Measurements from ENCODE around the gene CHTOP. TPM values are rescaled to one million over a fixed set of nuclear protein-coding genes. Genes with fewer than 3 reads are reported as not detected.
A peak's percentile ranks its signal among the peaks of the same experiment; 100 is the strongest.
"Not testable (repeated sequence)": the region's sequence is repeated elsewhere in the genome, so short reads cannot be mapped to it uniquely, and the experiment has no call there.

CHTOP gene
- total RNA-seq, 1 donor from 2014 or later: 66.3 TPM

DNA sequence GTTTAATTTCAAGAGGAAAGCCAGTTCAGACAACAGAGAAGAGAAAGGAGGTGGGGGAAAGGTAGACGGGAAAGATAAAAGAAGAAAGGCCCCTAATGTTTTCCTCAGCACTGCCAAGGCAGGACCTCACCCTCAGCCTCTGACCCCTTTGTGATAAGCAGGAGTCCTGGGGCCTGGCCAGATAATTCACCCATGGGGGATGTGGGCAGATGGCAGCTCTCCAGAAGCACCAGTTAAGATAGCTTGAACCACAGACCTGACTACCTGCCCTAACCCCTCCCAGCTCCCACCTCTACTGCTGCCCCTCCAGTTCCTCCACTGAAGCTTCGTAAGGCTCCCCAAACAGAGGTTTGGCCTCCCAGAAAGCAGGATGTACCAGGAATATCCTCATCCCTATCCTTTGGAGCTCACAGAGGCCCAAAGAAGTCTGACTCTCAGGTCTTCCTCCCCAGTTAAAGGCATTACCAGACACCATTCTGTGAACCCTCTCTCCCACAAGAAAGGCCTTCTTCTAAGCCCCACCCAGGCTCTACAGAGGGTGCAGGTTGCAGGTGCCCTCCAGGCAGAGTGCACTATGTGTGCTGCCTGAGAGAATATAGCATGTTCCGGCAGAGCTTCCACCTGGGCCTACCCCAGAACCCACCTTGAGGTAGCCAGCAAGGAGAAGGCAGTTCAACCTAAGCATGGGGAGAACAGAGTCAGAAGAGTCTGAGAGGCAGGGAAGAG, 15.4 kb downstream of the CHTOP start:
- DNase-seq (ENCODE audit: low spot score) (no peak), ATAC-seq (no peak)
- intact Hi-C loops (cut with DNase I): no loop called here

- ATAC-seq (no peak), DNase-seq (ENCODE audit: low spot score) (no peak)
- intact Hi-C loops (cut with DNase I): no loop called here
These were observed 16.0 kb downstream of the CHTOP start for GRCh38 chr1:153649863-153650235.

DNA sequence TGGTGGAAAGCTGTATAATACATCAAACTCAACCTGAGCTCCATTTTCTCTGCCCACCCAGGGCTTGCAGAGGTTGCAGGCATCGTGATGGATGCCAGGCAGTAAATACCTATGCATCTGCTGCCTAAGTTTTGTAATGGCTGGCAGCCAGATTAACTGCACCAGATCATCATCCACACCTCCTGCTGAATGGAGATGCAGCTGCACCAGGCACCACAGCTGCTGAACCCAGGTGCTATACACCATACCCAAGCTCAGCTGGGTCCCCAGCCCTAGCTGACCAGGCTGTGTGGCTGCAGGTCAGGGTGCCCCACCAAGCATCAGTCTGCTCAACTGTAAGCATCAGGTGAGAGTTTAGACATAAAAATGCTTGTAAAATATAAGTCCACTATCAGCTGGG, 17.9 kb downstream of the CHTOP start:
- DNase-seq (ENCODE audit: low spot score) (no peak), ATAC-seq (no peak)
- intact Hi-C loops (cut with DNase I): no loop called here

DNA sequence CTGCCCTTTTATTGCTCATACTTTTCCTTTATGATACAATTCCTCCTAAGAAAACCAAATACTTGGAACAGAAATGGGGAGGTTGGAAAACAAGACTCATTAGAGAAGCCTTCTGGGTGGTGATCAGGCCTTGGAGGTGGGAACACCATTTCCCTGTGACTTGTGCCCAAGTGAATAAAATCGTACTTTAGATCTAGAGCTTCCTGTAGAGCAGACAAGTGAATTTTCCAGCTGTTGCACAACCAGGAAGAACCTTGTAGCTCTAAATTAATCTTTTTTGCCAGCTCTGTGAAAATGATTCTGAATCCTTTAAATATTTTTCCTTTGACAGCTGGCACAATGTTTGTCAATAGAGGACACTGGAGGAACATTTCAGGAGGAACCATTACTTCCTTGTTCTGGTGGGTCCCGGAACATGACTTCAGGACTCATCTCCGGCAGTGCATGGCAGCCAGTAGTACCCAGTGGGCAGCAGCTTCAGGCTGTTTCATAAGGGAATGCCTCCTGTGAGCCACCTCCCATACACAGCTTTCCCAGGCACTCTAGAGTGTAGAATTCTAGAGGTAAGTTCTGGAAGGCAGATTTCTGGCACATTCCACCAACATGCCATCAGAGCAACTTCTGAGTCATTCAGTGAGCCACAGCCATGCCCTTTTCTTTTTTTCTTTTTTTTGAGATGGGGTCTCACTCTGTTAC, 19.1 kb downstream of the CHTOP start:
- DNase-seq (ENCODE audit: low spot score) (no peak), ATAC-seq (no peak)
- intact Hi-C loops (cut with DNase I): no loop called here

- intact Hi-C loops (cut with DNase I): no loop called here
- ATAC-seq: no peak
- no peak for DNase-seq (ENCODE audit: low spot score)
These were observed 21.5 kb downstream of the CHTOP start for GRCh38 chr1:153655333-153655732.

DNA sequence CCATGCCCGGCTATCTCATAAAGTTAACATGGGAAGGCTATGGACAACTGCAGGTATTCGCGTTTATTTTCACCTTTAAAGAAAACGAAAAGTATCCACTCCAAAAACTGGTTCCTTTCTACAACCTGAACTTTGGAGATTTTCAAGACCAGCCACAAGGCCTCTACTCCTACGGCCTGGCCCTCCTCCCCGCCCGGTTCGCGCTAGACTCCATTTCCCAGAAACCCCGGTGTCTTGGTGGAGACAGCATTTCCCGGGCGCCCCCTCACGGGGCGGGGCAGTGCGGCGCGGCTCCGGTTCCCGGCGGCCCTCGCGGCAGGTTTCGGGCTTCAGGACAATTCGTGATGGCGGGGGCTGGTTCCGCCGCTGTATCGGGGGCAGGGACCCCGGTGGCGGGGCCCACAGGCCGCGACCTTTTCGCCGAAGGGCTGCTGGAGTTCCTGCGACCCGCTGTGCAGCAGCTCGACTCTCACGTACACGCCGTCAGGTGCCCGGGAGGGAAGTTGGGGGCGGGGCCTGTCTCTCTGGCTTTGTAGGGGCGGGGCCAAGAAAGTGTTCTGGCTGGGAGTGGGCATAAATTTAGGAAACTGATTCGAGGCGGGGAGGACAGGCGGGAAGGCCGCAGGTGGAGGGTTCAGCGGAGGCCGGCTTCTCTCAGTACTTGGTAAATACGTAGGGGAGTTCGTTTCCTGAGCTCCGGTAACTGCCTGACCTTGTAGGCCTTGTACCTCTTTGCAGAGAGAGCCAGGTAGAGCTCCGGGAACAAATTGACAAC, 24.7 kb downstream of the CHTOP start, which contains the start of gene SNAPIN:
Gene SNAPIN (plus strand): TSS at position 304 of the 775 bp plus-strand sequence. CDS start 41 bp downstream, at position 345.
- DNase-seq (ENCODE audit: low spot score): peak; percentile 95
- peak; percentile 98 for ATAC-seq
- intact Hi-C loops (cut with DNase I): no loop called here

- intact Hi-C loops (cut with DNase I): no loop called here
- no peak for ATAC-seq
- no peak for DNase-seq (ENCODE audit: low spot score)
These were observed 25.3 kb downstream of the CHTOP start for GRCh38 chr1:153659175-153659534.

- intact Hi-C loops (cut with DNase I): no loop called here
- DNase-seq (ENCODE audit: low spot score) (no peak), ATAC-seq (no peak)
These were observed 25.8 kb downstream of the CHTOP start for GRCh38 chr1:153659656-153660055.

DNA sequence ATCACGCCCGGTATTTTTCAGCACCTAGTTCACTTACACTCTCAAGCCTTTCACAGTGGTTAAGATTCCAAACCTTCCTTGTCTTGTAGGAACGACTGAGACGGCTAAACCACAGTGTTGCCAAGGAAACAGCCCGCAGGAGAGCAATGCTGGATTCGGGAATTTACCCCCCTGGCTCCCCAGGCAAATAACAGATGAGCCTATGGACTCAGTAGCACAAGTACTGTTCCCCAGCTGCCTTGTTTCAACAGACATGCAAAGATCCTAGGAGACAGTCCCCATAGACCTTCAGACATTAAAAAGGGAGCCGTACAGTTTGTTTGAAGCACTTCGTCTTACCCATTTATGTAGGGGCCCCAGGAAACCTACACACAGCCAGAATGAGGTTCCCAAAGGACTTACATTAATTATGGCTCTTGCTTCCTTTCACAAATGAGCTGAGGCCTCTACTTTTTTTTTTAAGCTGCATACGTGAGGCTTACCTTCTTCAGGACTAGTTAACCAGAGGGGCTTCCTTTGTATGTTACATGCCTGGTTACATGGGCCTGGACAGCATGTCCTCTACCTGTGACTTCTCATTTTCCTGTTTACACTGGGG, 27.3 kb downstream of the CHTOP start:
- DNase-seq (ENCODE audit: low spot score): no peak
- ATAC-seq: no peak
- intact Hi-C loops (cut with DNase I): no loop called here

DNA sequence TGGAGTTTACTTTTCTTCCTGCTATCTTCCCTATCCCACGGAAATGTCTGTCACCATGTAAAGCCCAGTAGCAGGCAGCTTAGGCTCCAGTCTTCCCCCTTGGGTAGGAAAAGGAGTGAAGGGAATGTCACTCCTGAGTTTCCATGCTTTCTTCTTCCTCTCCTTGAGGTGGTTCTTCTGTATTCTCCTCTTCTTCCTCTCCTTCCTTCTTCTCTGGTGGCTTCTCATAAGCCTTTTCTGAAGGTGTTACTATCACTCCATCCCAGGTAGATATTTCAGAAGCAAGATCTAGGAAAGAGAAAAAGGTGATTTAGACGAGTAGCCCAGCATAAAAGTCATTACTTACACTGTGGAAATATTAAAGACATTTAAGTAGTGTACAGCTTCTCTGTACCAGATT, 28.4 kb downstream of the CHTOP start:
- DNase-seq (ENCODE audit: low spot score): no peak
- intact Hi-C loops (cut with DNase I): no loop called here
- ATAC-seq: no peak

DNA sequence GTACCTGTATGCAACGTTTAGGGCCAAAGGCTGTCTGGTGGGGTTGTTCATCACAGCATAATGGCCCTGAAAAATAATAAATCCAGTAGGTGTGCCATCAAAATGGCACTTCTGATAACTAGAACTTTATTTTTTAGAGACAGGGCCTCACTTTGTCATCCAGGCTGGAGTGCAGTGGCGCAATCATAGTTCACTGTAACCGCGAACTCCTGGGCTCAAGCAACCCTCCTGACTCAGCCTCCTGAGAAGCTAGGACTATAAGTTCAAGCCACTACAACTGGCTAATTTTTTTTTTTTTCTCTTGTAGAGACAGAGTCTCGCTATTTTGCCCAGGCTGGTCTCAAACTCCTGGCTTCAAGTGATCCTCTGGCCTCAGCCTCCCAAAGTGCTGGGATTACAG, 29.3 kb downstream of the CHTOP start:
- intact Hi-C loops (cut with DNase I): no loop called here
- peak; percentile 15 for DNase-seq (ENCODE audit: low spot score)
- ATAC-seq: no peak

GRCh38 chr1:153667439-153667838, 33.6 kb downstream of the CHTOP start:
- ATAC-seq: no peak
- intact Hi-C loops (cut with DNase I): no loop called here
- no peak for DNase-seq (ENCODE audit: low spot score)

GRCh38 chr1:153668672-153669071, 34.8 kb downstream of the CHTOP start:
- intact Hi-C loops (cut with DNase I); DNase-seq (ENCODE audit: low spot score); ATAC-seq: not testable (repeated sequence)

DNA sequence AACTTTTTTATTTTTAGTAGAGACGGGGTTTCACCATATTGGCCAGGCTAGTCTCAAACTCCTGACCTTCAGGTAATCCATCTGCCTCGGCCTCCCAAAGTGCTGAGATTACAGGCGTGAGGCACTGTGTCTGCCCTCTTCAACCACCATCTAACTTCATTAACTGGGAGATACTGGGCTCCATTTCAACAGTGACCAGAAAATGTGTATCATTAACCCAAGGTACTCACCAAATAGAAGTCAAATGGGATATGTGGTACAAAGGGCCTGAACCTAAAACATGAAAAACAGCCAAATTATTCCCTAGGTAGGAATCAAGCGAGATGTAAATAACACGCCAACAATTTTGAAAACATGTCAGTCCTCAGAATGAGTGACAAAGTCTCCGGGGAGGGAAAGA, 35.7 kb downstream of the CHTOP start:
- ATAC-seq (no peak), DNase-seq (ENCODE audit: low spot score) (no peak)
- intact Hi-C loops (cut with DNase I): no loop called here

DNA sequence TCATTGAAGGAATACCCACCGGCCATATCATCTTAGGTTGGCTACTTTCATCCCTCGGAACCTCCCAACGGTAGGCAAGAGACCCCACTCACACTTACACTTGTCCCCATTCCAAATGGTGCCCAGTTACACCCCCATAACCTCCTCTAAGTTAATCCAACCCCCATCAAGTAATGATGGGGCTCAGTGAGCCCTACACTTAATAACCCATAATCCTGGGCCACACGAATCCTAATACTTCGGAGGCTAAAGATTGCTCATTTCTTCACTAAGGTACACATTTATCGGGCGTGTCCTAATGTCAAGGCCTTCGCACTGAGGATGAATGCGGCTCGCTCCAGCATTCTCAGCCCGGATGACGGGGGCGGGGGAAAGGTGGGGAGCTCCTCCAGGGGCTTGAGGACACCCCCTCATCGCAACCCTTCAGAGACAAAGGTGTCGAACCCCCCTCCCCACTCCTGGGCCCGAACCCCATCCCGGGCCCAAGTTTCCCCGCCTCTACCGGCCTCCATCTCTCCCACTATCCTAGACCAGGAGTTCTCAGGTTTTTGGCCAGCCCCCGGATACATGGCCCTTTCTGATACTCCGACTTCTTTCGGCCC, 36.5 kb downstream of the CHTOP start:
- DNase-seq (ENCODE audit: low spot score): no peak
- intact Hi-C loops (cut with DNase I): no loop called here

DNA sequence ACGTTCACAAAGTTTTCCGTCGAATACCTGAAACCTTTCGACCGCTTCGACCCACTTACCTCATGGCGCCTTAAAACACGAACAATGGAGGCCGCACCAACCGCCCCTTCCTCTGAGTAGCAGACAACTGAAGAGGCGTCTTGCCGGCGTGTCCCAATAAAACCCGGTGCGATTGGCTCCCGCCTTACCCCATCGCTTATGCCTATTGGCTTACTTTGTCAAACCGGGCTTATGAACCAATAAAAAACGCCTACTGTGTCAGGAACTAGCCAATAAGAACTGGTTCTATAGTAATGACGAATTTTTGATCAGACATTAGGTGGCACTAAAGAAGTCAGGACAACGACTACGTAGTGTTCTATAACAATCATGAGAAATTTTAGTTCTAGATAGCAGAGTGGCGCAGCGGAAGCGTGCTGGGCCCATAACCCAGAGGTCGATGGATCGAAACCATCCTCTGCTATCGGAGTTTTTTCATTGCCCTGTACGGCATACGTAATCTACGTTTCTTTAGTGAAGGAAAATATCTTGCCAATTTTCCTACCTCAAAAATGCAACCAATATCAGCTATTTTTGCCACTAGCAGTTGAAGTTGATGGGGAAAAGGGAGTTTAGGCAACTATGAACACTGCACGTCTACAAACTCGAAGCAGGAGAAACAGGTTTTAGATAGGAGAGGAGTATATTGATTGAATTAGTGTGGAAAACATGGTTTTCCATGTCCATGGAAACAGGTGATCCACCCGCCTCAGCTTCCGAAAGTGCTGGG, 37.2 kb downstream of the CHTOP start, which contains the start of gene ILF2:
Gene ILF2 (minus strand): TSS at position 135 of the 769 bp plus-strand sequence. CDS start 71 bp downstream, at position 64.
- DNase-seq (ENCODE audit: low spot score) (peak; percentile 98), ATAC-seq (peak; percentile 98)
- intact Hi-C loops (cut with DNase I): no loop called here

More for the DNA sequence above, 36.5 kb downstream of the CHTOP start:
- peak; percentile 31 for ATAC-seq

DNA sequence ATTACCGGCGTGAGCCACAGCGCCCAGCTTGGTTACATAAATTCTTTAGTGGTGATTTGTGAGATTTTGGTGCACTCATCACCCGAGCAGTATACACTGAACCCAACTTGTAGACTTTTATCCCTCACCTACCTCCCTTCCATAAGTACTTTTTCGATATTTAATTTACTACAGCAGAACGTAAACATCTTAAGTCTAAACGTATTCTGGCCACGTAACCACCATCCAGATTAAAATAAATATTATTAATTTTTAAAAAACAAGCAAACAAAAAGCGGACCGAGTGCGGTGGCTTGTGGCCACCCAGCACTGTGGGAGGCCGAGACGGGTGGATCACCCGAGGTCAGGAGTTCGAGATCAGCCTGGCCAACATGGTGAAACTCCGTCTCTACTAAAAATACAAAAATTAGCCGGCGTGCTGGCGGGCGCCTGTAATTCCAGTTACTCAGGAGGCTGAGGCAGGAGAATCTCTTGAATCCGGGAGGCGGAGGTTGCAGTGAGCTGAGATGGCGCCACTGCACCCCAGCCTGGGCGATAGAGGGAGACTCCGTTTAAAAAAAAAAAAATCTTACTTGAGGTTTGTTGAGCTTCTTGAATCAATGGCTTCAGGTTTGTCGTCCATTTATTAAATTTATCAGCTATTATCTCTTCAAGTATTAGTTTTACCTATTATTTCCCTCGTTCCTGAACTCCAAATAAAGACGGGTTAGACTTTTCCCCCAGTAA, 37.9 kb downstream of the CHTOP start:
- intact Hi-C loops (cut with DNase I): not testable (repeated sequence)
- peak; percentile 42 for ATAC-seq
- peak; percentile 64 for DNase-seq (ENCODE audit: low spot score)

DNA sequence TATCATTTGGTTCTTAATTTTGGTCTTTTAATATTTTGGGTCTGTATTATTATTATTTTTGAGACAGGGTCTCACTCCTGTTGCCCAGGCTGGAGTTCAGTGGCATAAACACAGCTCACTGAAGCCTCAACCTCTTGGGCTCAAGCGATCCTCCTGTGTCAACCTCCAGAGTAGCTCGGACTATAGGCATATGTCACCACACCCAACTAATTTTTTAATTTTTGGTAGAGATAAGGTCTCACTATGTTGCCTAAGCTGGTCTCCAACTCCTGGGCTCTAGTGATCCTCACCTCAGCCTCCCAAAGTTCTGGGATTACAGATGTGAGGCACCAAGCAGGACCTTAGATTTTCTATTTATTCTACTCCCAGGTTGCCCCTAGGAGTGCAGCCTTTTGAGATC, 39.6 kb downstream of the CHTOP start:
- intact Hi-C loops (cut with DNase I): no loop called here
- DNase-seq (ENCODE audit: low spot score): no peak
- ATAC-seq: no peak

Measured in sciatic nerve (tissue), 2 donors.